Osteocyte (in vitro differentiated cells): ENCODE results near the gene CSNK1A1L. TPM values are rescaled to one million over a fixed set of nuclear protein-coding genes. Genes with fewer than 3 reads are reported as not detected.
A peak's percentile ranks its signal among the peaks of the same experiment; 100 is the strongest.

Experiments
- DNase-seq: peaks from one replicate; pipeline ENCODE4 v3.0.0; 2021; ENCODE audit warnings: mixed read lengths; ENCODE audit not compliant: unreplicated experiment; ENCODE audit errors: extremely low spot score
- H3K27ac Mint-ChIP-seq: one replicate; pipeline ENCODE4 v1.8.0; 2021; ENCODE audit warnings: mild to moderate bottlenecking, mixed read lengths; ENCODE audit not compliant: unreplicated experiment
- H3K27me3 Mint-ChIP-seq: one replicate; pipeline ENCODE4 v1.8.0; 2021; ENCODE audit warnings: mixed read lengths; ENCODE audit not compliant: unreplicated experiment
- H3K36me3 Mint-ChIP-seq: one replicate; pipeline ENCODE4 v1.8.0; 2021; ENCODE audit warnings: mixed read lengths; ENCODE audit not compliant: unreplicated experiment
- H3K4me1 Mint-ChIP-seq: one replicate; pipeline ENCODE4 v1.8.0; 2021; ENCODE audit warnings: mixed read lengths; ENCODE audit not compliant: unreplicated experiment
- H3K4me3 Mint-ChIP-seq: one replicate; pipeline ENCODE4 v1.8.0; 2021; ENCODE audit warnings: mild to moderate bottlenecking, moderate library complexity, mixed read lengths; ENCODE audit not compliant: unreplicated experiment
- H3K9me3 Mint-ChIP-seq: one replicate; pipeline ENCODE4 v1.8.0; 2021; ENCODE audit warnings: mixed read lengths; ENCODE audit not compliant: unreplicated experiment
- total RNA-seq: library from RNA; stranded (reverse); gene quantifications from 2 replicates; pipeline ENCODE4 v1.2.1, GENCODE V29; 2021
- TF ChIP-seq, protein P1 (sequence below): fragments of 200-600 bp; sonication (generic); IDR thresholded peaks from 2 replicates; pipeline ENCODE4 v1.5.0; 2021; ENCODE audit warnings: antibody characterized with exemption, mild to moderate bottlenecking, moderate library complexity

CSNK1A1L gene
- total RNA-seq, 1 donor from 2014 or later: not detected

DNA sequence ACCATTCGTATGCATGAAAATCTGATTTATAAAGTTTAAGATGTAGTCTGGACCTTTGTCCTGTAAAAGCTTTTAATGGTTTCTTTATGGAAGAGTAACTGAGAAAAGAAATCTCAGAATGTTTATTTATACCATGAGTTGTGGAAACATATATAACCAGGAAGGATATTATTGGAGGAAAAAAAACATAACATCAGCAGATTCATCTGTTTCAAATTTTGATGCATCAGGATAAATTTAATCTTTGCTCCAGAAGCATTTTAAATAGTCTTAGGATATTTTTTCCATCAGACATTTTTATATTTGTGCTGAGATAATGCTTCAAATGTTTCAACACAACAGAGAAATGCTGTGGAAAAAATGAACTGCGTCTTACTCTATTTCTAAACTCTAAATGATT is 31.2 kb upstream of the CSNK1A1L start:
- Mint-ChIP-seq H3K27me3 (no peaks in the 10 kb centered on the region), H3K27ac (no peak overlapping the region), H3K36me3 (peaks cover 3% of the 10 kb centered on the region), H3K4me1 (peaks cover 29% of the 10 kb centered on the region), H3K4me3 (no peak overlapping the region), H3K9me3 (peaks cover 3% of the 10 kb centered on the region)
- TF ChIP-seq, protein P1, sequence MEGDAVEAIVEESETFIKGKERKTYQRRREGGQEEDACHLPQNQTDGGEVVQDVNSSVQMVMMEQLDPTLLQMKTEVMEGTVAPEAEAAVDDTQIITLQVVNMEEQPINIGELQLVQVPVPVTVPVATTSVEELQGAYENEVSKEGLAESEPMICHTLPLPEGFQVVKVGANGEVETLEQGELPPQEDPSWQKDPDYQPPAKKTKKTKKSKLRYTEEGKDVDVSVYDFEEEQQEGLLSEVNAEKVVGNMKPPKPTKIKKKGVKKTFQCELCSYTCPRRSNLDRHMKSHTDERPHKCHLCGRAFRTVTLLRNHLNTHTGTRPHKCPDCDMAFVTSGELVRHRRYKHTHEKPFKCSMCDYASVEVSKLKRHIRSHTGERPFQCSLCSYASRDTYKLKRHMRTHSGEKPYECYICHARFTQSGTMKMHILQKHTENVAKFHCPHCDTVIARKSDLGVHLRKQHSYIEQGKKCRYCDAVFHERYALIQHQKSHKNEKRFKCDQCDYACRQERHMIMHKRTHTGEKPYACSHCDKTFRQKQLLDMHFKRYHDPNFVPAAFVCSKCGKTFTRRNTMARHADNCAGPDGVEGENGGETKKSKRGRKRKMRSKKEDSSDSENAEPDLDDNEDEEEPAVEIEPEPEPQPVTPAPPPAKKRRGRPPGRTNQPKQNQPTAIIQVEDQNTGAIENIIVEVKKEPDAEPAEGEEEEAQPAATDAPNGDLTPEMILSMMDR: no peak
- no peak for DNase-seq

DNA sequence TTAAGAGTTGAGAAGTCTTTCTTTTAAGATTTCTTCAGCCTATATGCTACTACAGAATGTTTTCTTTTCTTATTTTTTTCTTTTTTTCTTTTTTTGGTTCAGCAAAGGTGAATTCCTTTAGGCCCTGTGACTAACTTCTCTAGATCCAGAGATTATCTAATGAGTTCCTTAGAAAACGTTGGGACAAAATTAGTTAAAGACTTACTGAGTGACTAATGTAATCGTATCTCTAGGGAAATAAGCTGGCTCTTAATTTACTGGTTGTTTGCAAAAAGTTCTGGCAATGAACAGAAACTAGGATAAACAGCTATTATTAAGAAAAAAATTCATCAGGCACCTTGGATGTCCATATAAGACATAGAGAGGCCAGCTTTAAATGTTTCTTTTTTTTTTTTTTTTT is 30.7 kb upstream of the CSNK1A1L start:
- peaks cover 3% of the 10 kb centered on the region for H3K9me3 Mint-ChIP-seq
- peaks cover 3% of the 10 kb centered on the region for H3K36me3 Mint-ChIP-seq
- H3K27me3 Mint-ChIP-seq: no peaks in the 10 kb centered on the region
- no peak overlapping the region for H3K4me3 Mint-ChIP-seq
- H3K27ac Mint-ChIP-seq: no peak overlapping the region
- H3K4me1 Mint-ChIP-seq: peaks cover 29% of the 10 kb centered on the region
- TF ChIP-seq, protein P1: no peak
- DNase-seq: no peak

DNA sequence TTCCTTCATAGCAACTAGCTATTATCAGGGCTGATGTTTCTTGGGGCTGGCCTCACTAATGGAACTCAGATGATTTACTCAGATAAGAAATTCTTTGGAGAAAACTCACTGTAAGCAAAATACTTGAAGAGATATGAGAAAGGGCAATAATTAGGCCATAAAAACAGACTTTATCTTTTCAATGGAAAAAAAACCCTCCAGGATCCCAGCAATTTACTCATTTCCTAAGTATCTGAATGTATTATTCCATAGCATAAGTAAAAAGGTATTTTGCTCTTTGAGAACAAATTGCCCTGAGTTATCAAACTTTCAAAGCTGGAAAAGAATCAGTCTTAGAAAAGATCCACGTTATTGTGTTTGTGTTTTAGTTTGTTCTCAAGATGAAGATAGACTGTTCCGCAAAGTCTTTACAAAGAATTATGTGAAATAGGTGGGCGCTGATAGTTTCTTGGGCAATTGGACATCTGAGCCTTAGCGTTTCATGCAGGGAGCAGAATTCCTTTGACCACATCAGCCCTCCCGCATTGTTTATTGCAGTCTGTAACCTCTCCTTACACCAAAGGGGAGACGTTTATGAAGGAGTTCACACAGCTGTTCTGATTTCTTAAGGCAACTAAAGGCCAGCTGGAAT is 29.1 kb upstream of the CSNK1A1L start:
- no peak for DNase-seq

DNA sequence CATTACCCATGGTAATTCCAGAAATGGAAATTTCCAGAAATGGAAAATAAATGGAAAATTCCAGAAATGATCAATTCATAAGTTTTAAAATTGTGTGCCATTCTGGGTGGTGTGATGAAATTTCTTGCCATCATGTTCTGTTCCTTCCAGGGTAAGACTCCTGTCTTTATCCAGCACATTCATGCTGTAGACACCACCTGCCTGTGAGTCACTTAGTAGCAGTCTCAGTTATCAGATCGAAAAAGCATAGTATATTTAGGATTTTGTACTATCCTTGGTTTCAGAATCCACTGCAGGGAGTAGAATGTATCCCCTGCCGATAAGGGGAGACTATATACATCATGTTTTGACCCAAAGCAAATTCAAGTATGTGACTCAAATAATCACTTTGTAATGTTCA is 26.7 kb upstream of the CSNK1A1L start:
- Mint-ChIP-seq H3K4me1 (peaks cover 26% of the 10 kb centered on the region), H3K27me3 (no peaks in the 10 kb centered on the region), H3K27ac (no peak overlapping the region), H3K4me3 (no peak overlapping the region), H3K9me3 (peaks cover 3% of the 10 kb centered on the region), H3K36me3 (peaks cover 3% of the 10 kb centered on the region)
- DNase-seq: no peak
- TF ChIP-seq, protein P1: no peak

More for the DNA sequence above, 29.1 kb upstream of the CSNK1A1L start:
- H3K4me3 Mint-ChIP-seq: no peak overlapping the region
- TF ChIP-seq, protein P1: no peak
- peaks cover 29% of the 10 kb centered on the region for H3K4me1 Mint-ChIP-seq
- no peaks in the 10 kb centered on the region for H3K27me3 Mint-ChIP-seq
- H3K9me3 Mint-ChIP-seq: peaks cover 3% of the 10 kb centered on the region
- peak overlapping the region; percentile 6 for H3K27ac Mint-ChIP-seq
- H3K36me3 Mint-ChIP-seq: peaks cover 3% of the 10 kb centered on the region

DNA sequence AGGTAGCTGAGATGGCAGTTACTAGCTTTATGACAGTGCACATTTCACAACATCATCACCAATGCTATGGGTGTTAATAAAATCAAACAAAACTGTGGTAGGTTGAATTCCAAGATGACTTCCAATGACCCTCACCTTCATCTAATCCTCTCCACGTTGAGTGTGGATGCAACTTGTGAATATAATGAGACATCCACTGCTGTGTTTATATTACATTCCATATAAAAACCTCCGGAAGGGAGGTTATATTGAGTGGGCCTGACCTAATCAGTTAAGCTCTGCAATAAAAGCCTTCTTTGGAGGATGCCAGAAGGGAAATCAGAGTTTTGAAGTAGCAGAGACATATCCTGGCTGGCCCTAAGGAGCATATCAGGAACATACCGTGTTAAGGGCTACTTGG is 25.6 kb upstream of the CSNK1A1L start:
- Mint-ChIP-seq H3K4me1 (peaks cover 31% of the 10 kb centered on the region), H3K4me3 (no peak overlapping the region), H3K27me3 (no peaks in the 10 kb centered on the region), H3K27ac (no peak overlapping the region), H3K9me3 (peaks cover 3% of the 10 kb centered on the region), H3K36me3 (peaks cover 3% of the 10 kb centered on the region)
- no peak for DNase-seq
- TF ChIP-seq, protein P1: no peak
